OCI-LY3 (cell line): ENCODE measurements around the gene TLCD1.

ENCODE experiments used
- H2AFZ ChIP-seq: fragments of 200-600, 300-600 bp; shearing (Covaris generic); 2 replicates; pipeline ENCODE4 v1.6.0; 2014; ENCODE audit warnings: antibody characterized with exemption, low read depth, low read length
- H3K27ac ChIP-seq: fragments of 200-600, 300-600 bp; sonication (generic); 2 replicates; pipeline ENCODE4 v1.5.1; 2014; ENCODE audit warnings: mild to moderate bottlenecking, low read length, moderate library complexity, mixed read lengths
- H3K27me3 ChIP-seq: fragments of 200-600, 300-600 bp; sonication (generic); 2 replicates; pipeline ENCODE4 v1.6.1; 2014; ENCODE audit warnings: low read depth, low read length, mixed read lengths
- H3K36me3 ChIP-seq: fragments of 200-600, 300-600 bp; sonication (generic); replicated peaks from 2 replicates; pipeline ENCODE3; 2014; ENCODE audit warnings: low read depth, low read length, mixed read lengths
- H3K4me1 ChIP-seq: fragments of 300-600, 200-600 bp; sonication (generic); 2 replicates; pipeline ENCODE4 v1.6.1; 2014; ENCODE audit warnings: low read length, mixed read lengths
- H3K4me2 ChIP-seq: fragments of 200-600, 300-600 bp; sonication (generic); 2 replicates; pipeline ENCODE4 v1.6.1; 2014; ENCODE audit warnings: low read length, mixed read lengths
- H3K4me3 ChIP-seq: fragments of 300-600, 200-600 bp; sonication (generic); 2 replicates; pipeline ENCODE4 v1.5.1; 2014; ENCODE audit warnings: antibody characterized with exemption, mild to moderate bottlenecking, low read length, moderate library complexity
- H3K79me2 ChIP-seq: fragments of 300-600, 200-600 bp; shearing (Covaris generic); 2 replicates; pipeline ENCODE4 v1.6.1; 2014; ENCODE audit warnings: mild to moderate bottlenecking, low read length, mixed read lengths
- H3K9ac ChIP-seq: fragments of 300-600, 200-600 bp; shearing (Covaris generic); 2 replicates; pipeline ENCODE4 v1.6.0; 2014; ENCODE audit warnings: mild to moderate bottlenecking, low read length, moderate library complexity
- H3K9me3 ChIP-seq: fragments of 200-600, 300-600 bp; shearing (Covaris generic); 2 replicates; pipeline ENCODE4 v1.6.1; 2014; ENCODE audit warnings: low read length, mixed read lengths; ENCODE audit not compliant: insufficient read depth
- H4K20me1 ChIP-seq: fragments of 200-600, 300-600 bp; sonication (generic); 2 replicates; pipeline ENCODE4 v1.6.1; 2016; ENCODE audit warnings: low read length, mixed read lengths; ENCODE audit not compliant: insufficient read depth
- EZH2phosphoT487 ChIP-seq: fragments of 200-600 bp; shearing (Covaris generic); IDR thresholded peaks from 2 replicates; pipeline ENCODE4 v1.6.1; 2018; ENCODE audit warnings: antibody characterized with exemption, mixed run types, low read depth
- TF ChIP-seq, protein P1 (sequence below): fragments of 200-600, 300-600 bp; sonication (generic); IDR thresholded peaks from 2 replicates; pipeline ENCODE4 v1.5.1; 2014; ENCODE audit warnings: antibody characterized with exemption, low read length, low read depth

Gene TLCD1

DNA sequence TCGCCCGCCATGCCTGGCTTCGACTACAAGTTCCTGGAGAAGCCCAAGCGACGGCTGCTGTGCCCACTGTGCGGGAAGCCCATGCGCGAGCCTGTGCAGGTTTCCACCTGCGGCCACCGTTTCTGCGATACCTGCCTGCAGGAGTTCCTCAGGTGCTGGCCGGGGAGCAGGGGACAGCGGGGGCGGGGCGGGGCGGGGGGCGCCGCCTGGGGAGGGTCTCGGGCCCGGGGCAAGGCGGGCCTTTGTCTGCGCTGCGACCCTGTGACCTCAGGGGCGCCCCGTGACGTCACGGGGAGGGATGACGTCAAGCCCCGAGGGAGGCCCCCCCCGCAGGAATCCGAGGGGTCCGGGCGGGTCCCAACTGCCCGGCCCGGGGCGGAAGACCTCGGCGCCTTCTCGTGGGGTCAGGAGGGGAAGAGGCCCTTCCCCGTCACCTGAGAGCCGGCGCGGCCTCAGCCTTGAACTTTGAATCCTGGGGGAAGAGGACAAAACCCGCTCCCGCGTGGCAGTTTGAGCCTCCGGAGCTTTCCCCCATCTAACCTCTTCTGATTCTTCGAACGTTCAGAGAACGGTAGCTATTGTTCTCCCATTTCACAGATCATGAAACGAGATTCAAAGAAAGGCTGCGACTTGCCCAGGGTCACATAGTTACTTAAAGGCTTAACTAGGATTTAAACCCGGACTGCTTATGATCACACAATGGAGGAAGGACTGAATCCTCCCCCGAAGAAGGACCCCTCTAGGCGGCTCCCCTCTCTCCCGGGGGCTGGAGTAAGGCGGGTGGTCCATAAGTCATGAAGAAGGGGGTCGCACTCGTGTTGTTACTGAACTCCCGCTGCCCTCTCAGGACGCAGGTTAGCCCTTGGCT is 18.3 kb upstream of the TLCD1 start:
- no peak for TF ChIP-seq EZH2phosphoT487
- TF ChIP-seq, protein P1, sequence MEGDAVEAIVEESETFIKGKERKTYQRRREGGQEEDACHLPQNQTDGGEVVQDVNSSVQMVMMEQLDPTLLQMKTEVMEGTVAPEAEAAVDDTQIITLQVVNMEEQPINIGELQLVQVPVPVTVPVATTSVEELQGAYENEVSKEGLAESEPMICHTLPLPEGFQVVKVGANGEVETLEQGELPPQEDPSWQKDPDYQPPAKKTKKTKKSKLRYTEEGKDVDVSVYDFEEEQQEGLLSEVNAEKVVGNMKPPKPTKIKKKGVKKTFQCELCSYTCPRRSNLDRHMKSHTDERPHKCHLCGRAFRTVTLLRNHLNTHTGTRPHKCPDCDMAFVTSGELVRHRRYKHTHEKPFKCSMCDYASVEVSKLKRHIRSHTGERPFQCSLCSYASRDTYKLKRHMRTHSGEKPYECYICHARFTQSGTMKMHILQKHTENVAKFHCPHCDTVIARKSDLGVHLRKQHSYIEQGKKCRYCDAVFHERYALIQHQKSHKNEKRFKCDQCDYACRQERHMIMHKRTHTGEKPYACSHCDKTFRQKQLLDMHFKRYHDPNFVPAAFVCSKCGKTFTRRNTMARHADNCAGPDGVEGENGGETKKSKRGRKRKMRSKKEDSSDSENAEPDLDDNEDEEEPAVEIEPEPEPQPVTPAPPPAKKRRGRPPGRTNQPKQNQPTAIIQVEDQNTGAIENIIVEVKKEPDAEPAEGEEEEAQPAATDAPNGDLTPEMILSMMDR = no peak
- H3K4me1 ChIP-seq = peaks cover 78% of the 10 kb centered on the region
- peaks cover 73% of the 10 kb centered on the region for H3K79me2 ChIP-seq
- peak overlapping the region; percentile 100 for H3K9ac ChIP-seq
- H3K27ac ChIP-seq = peak overlapping the region; percentile 94
- no peaks in the 10 kb centered on the region for H3K9me3 ChIP-seq
- peak overlapping the region; percentile 100 for H3K4me2 ChIP-seq
- H3K4me3 ChIP-seq = peak overlapping the region; percentile 99
- H4K20me1 ChIP-seq = peaks cover 48% of the 10 kb centered on the region
- H2AFZ ChIP-seq = no peak overlapping the region
- no peaks in the 10 kb centered on the region for H3K27me3 ChIP-seq
- peaks cover 65% of the 10 kb centered on the region for H3K36me3 ChIP-seq

DNA sequence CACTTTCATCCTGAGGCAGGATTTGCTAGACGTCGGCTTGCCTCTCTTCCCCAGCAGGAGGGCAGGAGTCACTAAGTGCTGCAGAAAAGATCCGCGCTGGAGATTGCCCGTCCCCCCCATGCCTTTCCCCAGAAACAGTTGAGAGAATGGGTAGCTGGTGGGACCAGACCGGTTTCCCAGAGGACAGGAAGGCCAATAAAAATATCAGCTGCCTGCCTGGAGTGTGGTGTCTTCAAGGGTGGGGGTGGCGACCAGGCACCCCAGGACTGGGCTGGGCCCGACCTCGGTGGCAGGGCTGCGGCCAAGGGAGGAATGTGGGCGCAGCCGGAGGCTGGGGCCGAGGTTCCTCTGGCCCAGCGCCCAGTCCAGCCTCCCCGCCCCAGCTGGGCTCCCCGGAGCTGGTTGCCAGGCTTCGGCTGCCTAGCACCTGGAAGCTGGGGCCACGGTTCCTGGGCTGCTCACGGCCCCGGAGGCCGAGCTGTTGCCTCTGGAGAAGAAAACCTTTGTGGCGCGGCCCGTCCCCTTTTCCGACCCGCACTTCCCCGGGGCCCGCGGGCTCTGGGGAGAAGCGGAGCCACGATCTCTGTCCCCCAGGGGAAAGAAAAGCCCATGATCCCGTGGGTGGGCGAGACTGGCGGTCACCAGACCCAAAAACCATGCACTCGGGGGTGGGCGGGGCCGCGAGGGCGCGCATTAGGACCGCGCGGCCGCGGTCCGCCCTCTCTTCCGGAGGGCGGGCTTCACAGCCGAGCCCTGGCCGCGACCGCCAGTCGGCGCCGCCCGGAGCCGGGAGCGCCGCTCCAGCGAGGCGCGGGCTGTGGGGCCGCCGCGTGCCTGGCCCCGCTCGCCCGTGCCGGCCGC is 17.4 kb upstream of the TLCD1 start, which contains the start of gene TRAF4:
Gene TRAF4, plus strand, starts transcription at position 769 of the 861 bp plus-strand sequence. CDS start 102 bp downstream, outside the sequence.
- Histone ChIP-seq H3K9me3 (no peaks in the 10 kb centered on the region), H3K4me2 (peak within 1 kb of the TSS; percentile 100), H3K4me3 (peak within 1 kb of the TSS; percentile 99), H3K79me2 (peaks cover 64% of the 10 kb centered on the region), H3K36me3 (peaks cover 60% of the 10 kb centered on the region), H3K27me3 (no peaks in the 10 kb centered on the region), H3K9ac (peak within 1 kb of the TSS; percentile 100), H2AFZ (no peak within 1 kb of the TSS), H3K4me1 (peaks cover 78% of the 10 kb centered on the region), H4K20me1 (peaks cover 39% of the 10 kb centered on the region), H3K27ac (peak within 1 kb of the TSS; percentile 94)
- TF ChIP-seq, protein P1 = no peak
- TF ChIP-seq EZH2phosphoT487 = no peak

DNA sequence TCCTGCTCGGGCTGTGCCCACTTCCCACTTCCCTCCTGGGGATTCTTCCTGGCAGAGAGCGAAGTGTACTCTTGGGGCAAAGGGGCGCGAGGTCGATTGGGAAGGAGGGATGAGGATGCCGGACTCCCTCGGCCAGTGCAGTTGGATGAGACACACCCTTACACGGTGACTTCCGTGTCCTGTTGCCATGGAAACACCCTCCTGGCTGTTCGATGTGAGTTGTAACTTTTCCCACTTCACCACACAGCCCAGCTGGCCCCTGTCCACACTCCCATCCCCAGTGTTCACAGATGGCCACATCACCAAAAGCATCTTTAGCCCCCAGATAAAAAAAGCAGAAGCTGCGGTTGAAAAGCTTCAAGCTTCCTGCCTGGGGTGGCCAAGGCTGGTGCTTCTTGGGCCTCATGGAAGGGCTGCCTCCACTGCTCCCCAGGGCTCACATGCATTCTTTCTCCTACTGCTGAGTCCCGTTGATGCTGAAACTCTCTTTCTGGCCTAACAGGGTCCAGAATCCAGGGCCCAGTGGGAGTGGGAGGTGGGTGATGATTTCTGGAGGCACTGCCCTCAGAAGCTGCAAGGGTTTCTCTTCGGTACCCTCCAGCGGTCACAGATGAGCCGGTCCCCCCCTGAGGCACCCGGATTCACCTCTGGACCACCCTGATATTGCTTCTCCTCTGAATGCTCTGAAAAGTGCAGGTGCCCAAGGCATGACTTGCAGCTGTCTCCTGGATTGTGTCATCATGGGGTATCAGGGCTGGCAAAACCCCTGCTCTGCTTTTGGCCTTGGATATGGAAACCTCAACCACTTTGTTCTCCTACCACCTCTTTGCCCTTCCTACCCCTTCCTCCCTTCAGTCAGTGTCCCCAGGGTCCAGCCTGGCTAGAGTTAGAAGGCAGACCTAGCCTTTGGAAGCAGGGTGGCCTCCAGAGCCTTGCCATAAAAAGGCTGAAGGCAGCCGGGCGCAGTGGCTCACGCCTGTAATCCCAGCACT is 15.6 kb upstream of the TLCD1 start:
- peak overlapping the region; percentile 95 for H3K4me2 ChIP-seq
- H4K20me1 ChIP-seq = peaks cover 21% of the 10 kb centered on the region
- peaks cover 75% of the 10 kb centered on the region for H3K4me1 ChIP-seq
- peak overlapping the region; percentile 99 for H3K9ac ChIP-seq
- no peaks in the 10 kb centered on the region for H3K27me3 ChIP-seq
- peak overlapping the region; percentile 94 for H3K27ac ChIP-seq
- H2AFZ ChIP-seq = no peak overlapping the region
- peak overlapping the region; percentile 89; the same call in 1 of the 2 replicates for H3K4me3 ChIP-seq
- peaks cover 54% of the 10 kb centered on the region for H3K79me2 ChIP-seq
- TF ChIP-seq EZH2phosphoT487 = no peak
- TF ChIP-seq, protein P1 = no peak
- no peaks in the 10 kb centered on the region for H3K9me3 ChIP-seq
- H3K36me3 ChIP-seq = peaks cover 50% of the 10 kb centered on the region
